Caco-2 (cell line): ENCODE results near the gene NOD2. TPM values are rescaled to one million over a fixed set of nuclear protein-coding genes. Genes with fewer than 3 reads are reported as not detected.

Experiments
- BruUV-seq: library from RNA; stranded (reverse); fragments of 400-500 nt; replicated peaks from 2 replicates; lab custom pipeline; 2021; lab: Mats Ljungman, UMichigan
- CTCF ChIA-PET: fragments of 300-600 bp; sonication (Branson Sonifier 250); formaldehyde crosslinking; loops from one replicate; lab custom pipeline; 2022; ENCODE audit warnings: antibody characterized with exemption; lab: Charles Lee
- POLR2A ChIA-PET: fragments of 300-600 bp; sonication (Branson Sonifier 250); formaldehyde crosslinking; loops from one replicate; lab custom pipeline; 2022; ENCODE audit warnings: antibody characterized with exemption; lab: Charles Lee
- DNase-seq, 2 experiments: peaks; one replicate each; pipeline versions ENCODE4 v3.0.0 to v3.0.0-alpha.2; 2020 to 2022
- H3K27me3 ChIP-seq: replicated peaks from 2 replicates; pipeline ENCODE4 v1.6.0; 2011; ENCODE audit warnings: low read length; ENCODE audit not compliant: control insufficient read depth, insufficient read depth
- H3K36me3 ChIP-seq: 2 replicates; pipeline ENCODE4 v1.5.1; 2011; ENCODE audit warnings: low read length; ENCODE audit not compliant: control insufficient read depth, insufficient read depth
- H3K4me1 ChIP-seq: fragments of 250-450 bp; sonication (Bioruptor Pico); 2 replicates; pipeline ENCODE4 v1.5.1; 2020; ENCODE audit warnings: mild to moderate bottlenecking
- H3K4me3 ChIP-seq: 2 replicates; pipeline ENCODE4 v1.5.1; 2011; ENCODE audit warnings: low read depth, mild to moderate bottlenecking, control low read depth, low read length
- H3K9me3 ChIP-seq: fragments of 250-450 bp; sonication (Bioruptor Pico); 2 replicates; pipeline ENCODE4 v1.5.1; 2020; ENCODE audit warnings: mild to moderate bottlenecking, moderate library complexity
- H3K27ac Mint-ChIP-seq: one replicate; pipeline ENCODE4 v1.8.0; 2022; ENCODE audit warnings: mixed read lengths; ENCODE audit not compliant: unreplicated experiment
- H3K27me3 Mint-ChIP-seq: one replicate; pipeline ENCODE4 v1.8.0; 2022; ENCODE audit warnings: mixed read lengths; ENCODE audit not compliant: insufficient read depth, unreplicated experiment
- H3K36me3 Mint-ChIP-seq: one replicate; pipeline ENCODE4 v1.8.0; 2022; ENCODE audit warnings: mild to moderate bottlenecking, mixed read lengths; ENCODE audit not compliant: insufficient read depth, unreplicated experiment
- H3K4me1 Mint-ChIP-seq: one replicate; pipeline ENCODE4 v1.8.0; 2022; ENCODE audit warnings: low read depth, mixed read lengths; ENCODE audit not compliant: unreplicated experiment
- H3K4me3 Mint-ChIP-seq: one replicate; pipeline ENCODE4 v1.8.0; 2022; ENCODE audit warnings: mild to moderate bottlenecking, moderate library complexity, mixed read lengths; ENCODE audit not compliant: unreplicated experiment
- H3K9me3 Mint-ChIP-seq: one replicate; pipeline ENCODE4 v1.8.0; 2022; ENCODE audit warnings: mixed read lengths; ENCODE audit not compliant: unreplicated experiment
- intact Hi-C: fragments of 100-400 bp; cut with micrococcal nuclease; formaldehyde crosslinking; loops from one replicate; pipeline ENCODE4 v1.10.0; 2022; ENCODE audit not compliant: unreplicated experiment
- total RNA-seq: library from RNA; stranded (reverse); gene quantifications from 2 replicates; pipeline ENCODE4 v1.2.3, GENCODE V29; 2022
- TF ChIP-seq, protein P1 (sequence below), 2 experiments: fragments of 200-600 bp in 1 of 2; IDR thresholded peaks; 1 replicate in 1 of 2; 2 replicates in 1 of 2; pipeline versions ENCODE4 v1.5.1 to v1.8.0; 2011 to 2022; ENCODE audit warnings: antibody characterized with exemption in 1 of 2, control low read depth in 1 of 2, inconsistent platforms in 1 of 2, low read depth in 1 of 2, low read length in 1 of 2, mild to moderate bottlenecking in 1 of 2, moderate library complexity in 1 of 2; ENCODE audit not compliant: insufficient read depth in 1 of 2, severe bottlenecking in 1 of 2, unreplicated experiment in 1 of 2

The NOD2 gene
- total RNA-seq, 1 experiment from 2014 or later = 0.23 TPM

DNA sequence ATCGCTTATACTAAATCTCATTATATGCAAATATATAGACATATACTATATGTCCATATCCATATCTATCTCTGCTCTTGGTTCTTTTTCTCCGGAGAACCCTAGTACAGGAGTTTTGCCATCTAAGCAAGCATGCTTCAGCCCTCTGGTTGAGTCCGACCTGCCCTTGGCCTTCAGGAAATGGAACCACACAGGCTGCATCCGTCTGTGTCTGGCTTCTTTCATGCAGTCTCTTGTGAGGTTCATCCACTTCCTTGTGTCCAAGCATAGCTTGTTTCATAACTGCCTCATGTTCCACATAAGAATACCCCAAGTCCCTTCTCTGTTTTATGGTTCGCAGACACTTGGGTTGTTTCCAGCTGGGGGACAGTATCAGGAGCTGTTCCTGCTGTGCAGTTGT lies 29.1 kb upstream of the NOD2 start:
- no peaks in the 10 kb centered on the region for H3K9me3 Mint-ChIP-seq
- no TSS peak for BruUV-seq
- TF ChIP-seq, protein P1, sequence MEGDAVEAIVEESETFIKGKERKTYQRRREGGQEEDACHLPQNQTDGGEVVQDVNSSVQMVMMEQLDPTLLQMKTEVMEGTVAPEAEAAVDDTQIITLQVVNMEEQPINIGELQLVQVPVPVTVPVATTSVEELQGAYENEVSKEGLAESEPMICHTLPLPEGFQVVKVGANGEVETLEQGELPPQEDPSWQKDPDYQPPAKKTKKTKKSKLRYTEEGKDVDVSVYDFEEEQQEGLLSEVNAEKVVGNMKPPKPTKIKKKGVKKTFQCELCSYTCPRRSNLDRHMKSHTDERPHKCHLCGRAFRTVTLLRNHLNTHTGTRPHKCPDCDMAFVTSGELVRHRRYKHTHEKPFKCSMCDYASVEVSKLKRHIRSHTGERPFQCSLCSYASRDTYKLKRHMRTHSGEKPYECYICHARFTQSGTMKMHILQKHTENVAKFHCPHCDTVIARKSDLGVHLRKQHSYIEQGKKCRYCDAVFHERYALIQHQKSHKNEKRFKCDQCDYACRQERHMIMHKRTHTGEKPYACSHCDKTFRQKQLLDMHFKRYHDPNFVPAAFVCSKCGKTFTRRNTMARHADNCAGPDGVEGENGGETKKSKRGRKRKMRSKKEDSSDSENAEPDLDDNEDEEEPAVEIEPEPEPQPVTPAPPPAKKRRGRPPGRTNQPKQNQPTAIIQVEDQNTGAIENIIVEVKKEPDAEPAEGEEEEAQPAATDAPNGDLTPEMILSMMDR (IDR thresholded peaks at IDR 0.05; ENCODE audit: insufficient read depth in 1 of 2, low read depth in 1 of 2, low read length in 1 of 2, severe bottlenecking in 1 of 2, unreplicated experiment in 1 of 2) = no peak
- intact Hi-C loops = loop anchor here (2.0 kb wide), 1 partner anchor 341 kb away; no protein-coding TSS in a partner anchor
- no peaks in the 10 kb centered on the region for H3K27me3 ChIP-seq
- peaks cover 24% of the 10 kb centered on the region for H3K4me1 Mint-ChIP-seq
- H3K27me3 Mint-ChIP-seq = no peaks in the 10 kb centered on the region
- no peaks in the 10 kb centered on the region for H3K36me3 ChIP-seq
- POLR2A ChIA-PET = no interaction called here
- H3K4me1 ChIP-seq = peaks cover 10% of the 10 kb centered on the region; the same call in 1 of the 2 replicates
- CTCF ChIA-PET = interaction anchor here (0.8 to 6.0 kb wide), 3 partner anchors 19 to 292 kb away, joined by 5 to 111 read pairs (median 13); partner anchors contain the start of gene BRD7
- H3K4me3 Mint-ChIP-seq = no peak overlapping the region
- no peak overlapping the region for H3K4me3 ChIP-seq
- no peaks in the 10 kb centered on the region for H3K36me3 Mint-ChIP-seq
- H3K27ac Mint-ChIP-seq = no peak overlapping the region
- DNase-seq = no peak
- H3K9me3 ChIP-seq = 0 out of 2 replicates have a peak, but pooled peaks cover 5% of the 10 kb centered on the region

DNA sequence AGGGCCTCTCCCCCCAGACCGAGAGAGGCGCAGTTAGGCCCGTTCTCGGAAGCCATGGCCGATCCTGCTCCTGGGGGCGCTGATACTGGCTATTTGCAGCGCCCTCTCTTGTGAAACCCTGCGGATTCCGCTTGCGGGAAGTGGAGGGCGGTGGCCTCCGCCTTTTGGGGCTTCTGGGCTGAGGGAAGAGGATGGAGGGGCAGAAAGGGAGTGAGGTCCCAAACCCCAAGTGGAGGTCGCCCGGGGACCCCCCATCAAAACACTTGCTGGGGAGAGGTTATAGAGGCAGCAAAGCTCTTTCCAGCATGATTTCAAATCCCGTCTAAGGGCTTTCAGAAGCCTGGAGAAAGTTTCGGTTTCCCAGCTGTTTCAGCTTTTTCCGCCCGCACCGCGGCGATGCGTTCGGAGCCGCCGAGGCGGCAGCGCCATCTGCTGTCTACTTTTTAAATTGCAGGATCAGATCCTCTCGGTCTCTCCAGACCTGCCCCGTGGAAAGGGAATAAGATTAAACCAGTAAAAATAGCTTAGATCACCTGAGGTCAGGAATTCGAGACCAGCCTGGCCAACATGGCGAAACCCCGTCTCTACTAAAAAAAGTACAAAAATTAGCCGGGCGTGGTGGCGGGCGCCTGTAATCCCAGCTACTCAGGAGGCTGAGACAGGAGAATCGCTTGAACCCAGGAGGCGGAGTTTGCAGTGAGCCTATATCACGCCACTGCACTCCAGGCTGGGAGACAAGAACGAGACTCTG lies 28.1 kb upstream of the NOD2 start:
- H3K36me3 ChIP-seq = no peaks in the 10 kb centered on the region
- H3K9me3 ChIP-seq = 0 out of 2 replicates have a peak, but pooled peaks cover 5% of the 10 kb centered on the region
- H3K27me3 Mint-ChIP-seq = no peaks in the 10 kb centered on the region
- ChIA-PET POLR2A (no interaction called here), CTCF (interaction anchor here (0.5 to 8.1 kb wide), 32 partner anchors 8 to 964 kb away, joined by 3 to 188 read pairs (median 4); partner anchors contain the start of genes BRD7, CNEP1R1, CYLD and NKD1)
- no peaks in the 10 kb centered on the region for H3K9me3 Mint-ChIP-seq
- 0 out of 2 replicates have a peak overlapping the region, but pooled peaks have one; percentile 8 for H3K4me3 ChIP-seq
- H3K27ac Mint-ChIP-seq = peak overlapping the region; percentile 48
- H3K36me3 Mint-ChIP-seq = no peaks in the 10 kb centered on the region
- TF ChIP-seq, protein P1 (IDR thresholded peaks at IDR 0.05; ENCODE audit: insufficient read depth in 1 of 2, low read depth in 1 of 2, low read length in 1 of 2, severe bottlenecking in 1 of 2, unreplicated experiment in 1 of 2) = peak; percentile 90
- H3K4me1 ChIP-seq = peaks cover 10% of the 10 kb centered on the region; the same call in 1 of the 2 replicates
- BruUV-seq = no TSS peak
- peaks cover 21% of the 10 kb centered on the region for H3K4me1 Mint-ChIP-seq
- DNase-seq = peak; percentile 81 to 92
- no peaks in the 10 kb centered on the region for H3K27me3 ChIP-seq
- intact Hi-C loops = loop anchor here (1.0 to 5.0 kb wide), 3 partner anchors 198 to 343 kb away; no protein-coding TSS in a partner anchor
- H3K4me3 Mint-ChIP-seq = peak overlapping the region; percentile 60

DNA sequence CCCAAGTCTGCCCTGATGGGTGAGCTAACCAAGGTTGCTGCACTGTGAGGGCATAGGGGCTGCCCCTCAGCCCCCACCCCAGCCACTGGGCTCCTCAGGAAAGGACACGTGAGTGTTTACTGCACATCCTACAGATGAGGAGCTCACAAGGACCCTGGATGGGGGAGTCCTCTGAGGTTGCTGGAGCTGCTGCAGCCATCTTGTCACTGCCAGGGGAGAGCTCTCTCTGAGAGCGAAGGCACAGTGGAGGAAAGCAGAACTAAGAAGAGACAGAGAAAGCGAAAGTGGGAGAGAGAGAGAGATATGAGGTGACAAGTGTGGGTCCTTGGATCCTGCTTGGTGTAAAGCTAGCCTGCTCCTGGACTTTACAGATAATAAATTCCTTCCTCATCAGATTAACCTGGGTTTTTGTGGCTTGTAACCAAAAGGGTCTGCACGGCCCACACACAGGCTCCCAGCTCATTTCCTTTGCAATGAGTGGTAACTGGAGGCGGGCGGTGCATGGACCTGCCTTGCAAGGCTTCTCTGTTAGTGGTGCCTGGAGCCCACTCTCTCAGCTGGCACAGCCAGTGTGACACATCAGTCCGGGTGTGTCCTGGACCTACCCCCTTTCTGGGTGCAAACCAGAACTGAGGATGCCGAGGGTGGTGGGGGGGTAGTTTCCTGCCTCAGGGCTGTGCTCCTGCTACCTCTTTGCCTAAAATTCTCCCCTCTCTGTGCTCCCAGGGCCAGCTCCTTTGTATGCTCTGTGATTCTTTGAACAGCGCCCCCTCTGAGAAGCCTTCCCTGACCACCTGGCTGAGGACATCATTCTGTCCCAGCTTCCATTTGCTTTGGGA lies 26.5 kb upstream of the NOD2 start:
- H3K9me3 ChIP-seq = peaks cover 13% of the 10 kb centered on the region
- TF ChIP-seq, protein P1 (IDR thresholded peaks at IDR 0.05; ENCODE audit: insufficient read depth in 1 of 2, low read depth in 1 of 2, low read length in 1 of 2, severe bottlenecking in 1 of 2, unreplicated experiment in 1 of 2) = no peak
- H3K4me1 ChIP-seq = peaks cover 10% of the 10 kb centered on the region; the same call in 1 of the 2 replicates
- ChIA-PET CTCF (interaction anchor here (0.6 to 8.1 kb wide), 5 partner anchors 75 to 422 kb away, joined by 3 to 188 read pairs (median 18); partner anchors contain the start of genes BRD7 and CYLD), POLR2A (no interaction called here)
- H3K4me1 Mint-ChIP-seq = peaks cover 21% of the 10 kb centered on the region
- BruUV-seq = no TSS peak
- H3K36me3 Mint-ChIP-seq = no peaks in the 10 kb centered on the region
- no peaks in the 10 kb centered on the region for H3K36me3 ChIP-seq
- no peak overlapping the region for H3K4me3 Mint-ChIP-seq
- intact Hi-C loops = loop anchor here (5.0 kb wide), 1 partner anchor 200 kb away; no protein-coding TSS in a partner anchor
- H3K9me3 Mint-ChIP-seq = peaks cover 8% of the 10 kb centered on the region
- DNase-seq = no peak
- no peaks in the 10 kb centered on the region for H3K27me3 ChIP-seq
- H3K27me3 Mint-ChIP-seq = no peaks in the 10 kb centered on the region
- H3K27ac Mint-ChIP-seq = no peak overlapping the region
- H3K4me3 ChIP-seq = no peak overlapping the region
